ENCODE data around the gene HOXB13. TPM values are rescaled to one million over a fixed set of nuclear protein-coding genes. Genes with fewer than 3 reads are reported as not detected.

The HOXB13 gene
- total and polyA plus RNA-seq, 2 donors (not counting 3 experiments of a cell fraction or from before 2014, with no cell fraction given), result not detected

GRCh38 chr17:48693178-48693577 lies 35.4 kb downstream of the HOXB13 start:
- TF ChIP-seq MYC (IDR thresholded peaks at IDR 0.05; ENCODE audit: low read depth, low read length) (no peak), EZH2 (IDR thresholded peaks at IDR 0.05; ENCODE audit: borderline replicate concordance, low read depth, low read length, severe bottlenecking) (no peak), JUN (IDR thresholded peaks at IDR 0.05; ENCODE audit: borderline replicate concordance, insufficient read depth, insufficient read length, low read depth) (no peak), CTCF (IDR thresholded peaks at IDR 0.05; ENCODE audit: extremely low read depth in 1 of 2, insufficient read depth in 1 of 2, low read depth in 1 of 2, low read length in 2 of 2) (no peak), GATA2 (IDR thresholded peaks at IDR 0.05; ENCODE audit: insufficient read depth, insufficient read length, low read depth, low read length) (no peak), FOS (IDR thresholded peaks at IDR 0.05; ENCODE audit: borderline replicate concordance, insufficient read depth, low read length) (no peak), MAX (IDR thresholded peaks at IDR 0.05; ENCODE audit: insufficient read depth, insufficient read length) (no peak), POLR2A (IDR thresholded peaks at IDR 0.05; ENCODE audit: low read depth, low read length) (no peak), POLR2AphosphoS5 (IDR thresholded peaks at IDR 0.05; ENCODE audit: insufficient read depth, low read depth, low read length) (no peak)
- no TSS peak for BruUV-seq (replicated peaks)
- POLR2A ChIA-PET, result interaction anchor here (0.7 kb wide), 1 partner anchor 568 kb away, joined by 4 read pairs; no protein-coding TSS in a partner anchor
- no peak for FAIRE-seq
- no peaks in the 10 kb centered on the region for H3K36me3 ChIP-seq (ENCODE audit: control insufficient read depth in 2 of 2, extremely low read depth in 1 of 2, insufficient read depth in 2 of 2, low read length in 2 of 2)
- no peak overlapping the region for H3K9ac ChIP-seq (replicated peaks; ENCODE audit: extremely low read depth, insufficient read depth, low read length)
- H3K4me1 ChIP-seq (ENCODE audit: control insufficient read depth, extremely low read depth, insufficient read depth, low read length), result no peaks in the 10 kb centered on the region
- no peaks in the 10 kb centered on the region for H3K79me2 ChIP-seq (ENCODE audit: control insufficient read depth, insufficient read depth, low read length)
- peaks cover 5 to 21% of the 10 kb centered on the region in 2 experiments for H3K27me3 ChIP-seq (ENCODE audit: control insufficient read depth in 2 of 2, insufficient read depth in 2 of 2, low read length in 2 of 2)
- no peak overlapping the region for H3K27ac ChIP-seq (ENCODE audit: insufficient read depth, low read depth, low read length)
- no peaks in the 10 kb centered on the region for H3K9me1 ChIP-seq (replicated peaks; ENCODE audit: control insufficient read depth, extremely low read depth, insufficient read depth, low read length)
- CTCF ChIA-PET, result interaction anchor here (0.7 to 1.6 kb wide), 3 partner anchors 15 to 98 kb away, joined by 3 to 5 read pairs (median 4); no protein-coding TSS in a partner anchor
- H3K9me3 ChIP-seq (replicated peaks; ENCODE audit: control insufficient read depth, insufficient read depth, low read length), result no peaks in the 10 kb centered on the region
- H2AFZ ChIP-seq (ENCODE audit: low read depth, low read length), result no peak overlapping the region
- H3K4me2 ChIP-seq (ENCODE audit: insufficient read depth, low read length), result no peak overlapping the region
- no peak for DNase-seq (ENCODE audit: low read depth, low spot score)
- H4K20me1 ChIP-seq (replicated peaks; ENCODE audit: control insufficient read depth, extremely low read depth, insufficient read depth, low read length), result no peaks in the 10 kb centered on the region
- dilution Hi-C loops (cut with MboI; ENCODE audit: extremely low pct_ligation_motif_present, low sequenced_read_pairs) (no loop called here), intact Hi-C loops (cut with micrococcal nuclease) (no loop called here)
- no peak overlapping the region for H3K4me3 ChIP-seq (replicated peaks in 1 of 3; ENCODE audit: insufficient read depth in 1 of 3, low read depth in 1 of 3, low read length in 3 of 3)

Data from endothelial cell of umbilical vein (primary cell).